ENCODE measurements around the gene ACSF3. TPM values are rescaled to one million over a fixed set of nuclear protein-coding genes. Genes with fewer than 3 reads are reported as not detected.
"Not testable (repeated sequence)": the region's sequence is repeated elsewhere in the genome, so short reads cannot be mapped to it uniquely, and the experiment has no call there.

The ACSF3 gene
- total RNA-seq, 1 donor from 2014 or later: 14.5 TPM

- TF ChIP-seq EZH2phosphoT487 (IDR thresholded peaks at IDR 0.05): no peak
- no peak for TF ChIP-seq EZH2 (IDR thresholded peaks at IDR 0.05)
- TF ChIP-seq CTCF (IDR thresholded peaks at IDR 0.05): no peak
- H3K4me3 Mint-ChIP-seq: peak overlapping the region; percentile 1
- no peak overlapping the region for H3K27ac Mint-ChIP-seq
- no peaks in the 10 kb centered on the region for H3K9me3 Mint-ChIP-seq
- no peak overlapping the region for H3K4me3 ChIP-seq
- H3K4me1 ChIP-seq: no peaks in the 10 kb centered on the region
- peaks cover 22% of the 10 kb centered on the region for H3F3A ChIP-seq (ENCODE audit: low read depth)
- no peak overlapping the region for H3K27ac ChIP-seq
- H3K79me2 ChIP-seq (ENCODE audit: low read depth): no peaks in the 10 kb centered on the region
- no peak overlapping the region for H2AFZ ChIP-seq (replicated peaks)
- no peaks in the 10 kb centered on the region for H4K20me1 ChIP-seq (ENCODE audit: low read depth)
- no peaks in the 10 kb centered on the region for H3K36me3 ChIP-seq
- DNase-seq (ENCODE audit: low spot score): no peak
- no peak overlapping the region for H3K4me2 ChIP-seq
- H3K36me3 Mint-ChIP-seq: no peaks in the 10 kb centered on the region
- H3K9me3 ChIP-seq (ENCODE audit: low read depth): no peaks in the 10 kb centered on the region
- peaks cover 15% of the 10 kb centered on the region for H3K27me3 Mint-ChIP-seq (ENCODE audit: insufficient read depth, low read depth)
- H3K9ac ChIP-seq: no peak overlapping the region
- H3K27me3 ChIP-seq: peaks cover 4% of the 10 kb centered on the region
- no peaks in the 10 kb centered on the region for H3K4me1 Mint-ChIP-seq
Measured at GRCh38 chr16:89183975-89184676, 90.5 kb downstream of the ACSF3 start.

- no peak overlapping the region for H3K9ac ChIP-seq
- no peaks in the 10 kb centered on the region for H3K4me1 ChIP-seq
- no peak for DNase-seq (ENCODE audit: low spot score)
- TF ChIP-seq CTCF (IDR thresholded peaks at IDR 0.05): no peak
- no peak for TF ChIP-seq EZH2phosphoT487 (IDR thresholded peaks at IDR 0.05)
- no peak for TF ChIP-seq EZH2 (IDR thresholded peaks at IDR 0.05)
- no peaks in the 10 kb centered on the region for H3K79me2 ChIP-seq (ENCODE audit: low read depth)
- H3F3A ChIP-seq (ENCODE audit: low read depth): peaks cover 24% of the 10 kb centered on the region
- H3K9me3 Mint-ChIP-seq: no peaks in the 10 kb centered on the region
- H4K20me1 ChIP-seq (ENCODE audit: low read depth): no peaks in the 10 kb centered on the region
- no peaks in the 10 kb centered on the region for H3K36me3 Mint-ChIP-seq
- peak overlapping the region; percentile 1 for H3K4me3 Mint-ChIP-seq
- H3K4me3 ChIP-seq: no peak overlapping the region
- no peaks in the 10 kb centered on the region for H3K9me3 ChIP-seq (ENCODE audit: low read depth)
- H3K27me3 Mint-ChIP-seq (ENCODE audit: insufficient read depth, low read depth): peaks cover 19% of the 10 kb centered on the region
- no peak overlapping the region for H3K4me2 ChIP-seq
- H3K27me3 ChIP-seq: peaks cover 8% of the 10 kb centered on the region
- H3K27ac ChIP-seq: no peak overlapping the region
- H3K4me1 Mint-ChIP-seq: no peaks in the 10 kb centered on the region
- H3K27ac Mint-ChIP-seq: no peak overlapping the region
- H2AFZ ChIP-seq (replicated peaks): no peak overlapping the region
- H3K36me3 ChIP-seq: no peaks in the 10 kb centered on the region
Measured at GRCh38 chr16:89184677-89184932, 91.0 kb downstream of the ACSF3 start.

GRCh38 chr16:89184933-89185794, 91.5 kb downstream of the ACSF3 start:
- Histone ChIP-seq H3K27ac (no peak overlapping the region), H2AFZ (replicated peaks) (no peak overlapping the region), H3K27me3 (peaks cover 14% of the 10 kb centered on the region), H4K20me1 (ENCODE audit: low read depth) (no peaks in the 10 kb centered on the region), H3F3A (ENCODE audit: low read depth) (peaks cover 30% of the 10 kb centered on the region), H3K9ac (no peak overlapping the region), H3K4me2 (no peak overlapping the region), H3K79me2 (ENCODE audit: low read depth) (no peaks in the 10 kb centered on the region), H3K9me3 (ENCODE audit: low read depth) (no peaks in the 10 kb centered on the region), H3K4me1 (no peaks in the 10 kb centered on the region), H3K36me3 (no peaks in the 10 kb centered on the region), H3K4me3 (no peak overlapping the region)
- no peak overlapping the region for H3K27ac Mint-ChIP-seq
- no peak overlapping the region for H3K4me3 Mint-ChIP-seq
- H3K27me3 Mint-ChIP-seq (ENCODE audit: insufficient read depth, low read depth): peaks cover 23% of the 10 kb centered on the region
- H3K36me3 Mint-ChIP-seq: no peaks in the 10 kb centered on the region
- no peaks in the 10 kb centered on the region for H3K9me3 Mint-ChIP-seq
- DNase-seq (ENCODE audit: low spot score): no peak
- TF ChIP-seq EZH2 (IDR thresholded peaks at IDR 0.05): no peak
- TF ChIP-seq CTCF (IDR thresholded peaks at IDR 0.05): no peak
- TF ChIP-seq EZH2phosphoT487 (IDR thresholded peaks at IDR 0.05): no peak
- H3K4me1 Mint-ChIP-seq: no peaks in the 10 kb centered on the region

GRCh38 chr16:89185887-89186592, 92.4 kb downstream of the ACSF3 start:
- H3K4me2 ChIP-seq; H4K20me1 ChIP-seq (ENCODE audit: low read depth); H3K4me1 ChIP-seq; H3K27ac ChIP-seq; H3K4me3 ChIP-seq; H2AFZ ChIP-seq (replicated peaks); H3K79me2 ChIP-seq (ENCODE audit: low read depth); H3K27ac Mint-ChIP-seq; H3K36me3 Mint-ChIP-seq; DNase-seq (ENCODE audit: low spot score); H3K4me1 Mint-ChIP-seq; H3K9ac ChIP-seq; H3K4me3 Mint-ChIP-seq; H3K9me3 Mint-ChIP-seq; H3K36me3 ChIP-seq; H3K9me3 ChIP-seq (ENCODE audit: low read depth): not testable (repeated sequence)
- Histone ChIP-seq H3F3A (ENCODE audit: low read depth) (peaks cover 30% of the 10 kb centered on the region), H3K27me3 (peaks cover 23% of the 10 kb centered on the region)
- peaks cover 28% of the 10 kb centered on the region for H3K27me3 Mint-ChIP-seq (ENCODE audit: insufficient read depth, low read depth)

GRCh38 chr16:89186593-89187031, 93.0 kb downstream of the ACSF3 start:
- H3K4me2 ChIP-seq; H3K79me2 ChIP-seq (ENCODE audit: low read depth); H2AFZ ChIP-seq (replicated peaks); H3K27ac Mint-ChIP-seq; H3K9ac ChIP-seq; H3K4me3 ChIP-seq; H3K4me1 Mint-ChIP-seq; H3K36me3 Mint-ChIP-seq; H4K20me1 ChIP-seq (ENCODE audit: low read depth); H3K4me1 ChIP-seq; H3K27ac ChIP-seq; H3K4me3 Mint-ChIP-seq; H3K9me3 Mint-ChIP-seq; H3K36me3 ChIP-seq; DNase-seq (ENCODE audit: low spot score); H3K9me3 ChIP-seq (ENCODE audit: low read depth): not testable (repeated sequence)
- peaks cover 29% of the 10 kb centered on the region for H3K27me3 ChIP-seq
- H3K27me3 Mint-ChIP-seq (ENCODE audit: insufficient read depth, low read depth): peaks cover 30% of the 10 kb centered on the region
- peaks cover 30% of the 10 kb centered on the region for H3F3A ChIP-seq (ENCODE audit: low read depth)

All from neural progenitor cell (in vitro differentiated cells).